Activated CD8-positive, alpha-beta memory T cell treated with anti-CD3 and anti-CD28 coated beads for 48 hours (primary cell): Measurements from ENCODE around the gene FGF11.

Experiments used
- DNase-seq, 3 experiments: peaks; one replicate each; pipeline ENCODE4 v3.0.0-alpha.2; 2020; ENCODE audit warnings: low read depth in 2 of 3, low spot score in 2 of 3

The FGF11 gene

DNA sequence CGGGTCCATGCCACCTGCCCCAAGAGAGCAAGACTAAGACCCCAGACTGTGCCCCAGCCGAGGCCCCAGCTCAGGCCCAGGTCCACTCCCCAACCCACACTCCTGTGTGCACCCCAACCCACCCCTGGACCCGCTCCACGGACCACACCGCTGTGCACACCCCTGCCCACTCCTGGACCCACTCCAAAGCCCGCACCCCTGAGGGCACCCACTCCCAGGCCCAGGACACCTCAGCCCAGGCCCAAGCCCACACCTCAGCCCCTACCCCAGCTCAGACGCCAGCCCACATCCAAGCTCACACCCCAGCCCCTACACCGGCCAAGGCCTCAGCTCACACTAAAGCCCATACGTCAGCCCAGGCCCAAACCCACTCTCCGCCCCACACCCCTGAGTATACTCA lies 9.6 kb upstream of the FGF11 start:
- DNase-seq: no peak

DNA sequence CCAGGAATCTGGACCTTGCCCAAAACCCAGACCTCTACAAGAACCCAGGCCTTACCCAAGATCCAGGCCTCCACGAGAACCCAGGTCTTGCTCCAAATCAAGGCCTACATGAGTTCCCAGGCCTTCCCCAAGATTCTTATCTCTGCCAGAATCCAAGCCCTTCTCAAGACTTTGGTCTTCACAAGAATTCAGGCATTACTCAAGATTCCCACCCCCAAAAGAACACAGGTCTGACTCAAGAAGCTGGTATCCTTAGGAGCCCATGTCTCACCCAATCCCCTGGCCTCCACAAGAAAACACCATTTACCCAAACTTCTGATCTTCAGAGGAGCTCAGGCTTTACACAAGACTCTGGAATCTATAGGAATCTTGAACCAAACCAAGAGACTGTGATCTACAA lies 8.1 kb upstream of the FGF11 start:
- no peak for DNase-seq

DNA sequence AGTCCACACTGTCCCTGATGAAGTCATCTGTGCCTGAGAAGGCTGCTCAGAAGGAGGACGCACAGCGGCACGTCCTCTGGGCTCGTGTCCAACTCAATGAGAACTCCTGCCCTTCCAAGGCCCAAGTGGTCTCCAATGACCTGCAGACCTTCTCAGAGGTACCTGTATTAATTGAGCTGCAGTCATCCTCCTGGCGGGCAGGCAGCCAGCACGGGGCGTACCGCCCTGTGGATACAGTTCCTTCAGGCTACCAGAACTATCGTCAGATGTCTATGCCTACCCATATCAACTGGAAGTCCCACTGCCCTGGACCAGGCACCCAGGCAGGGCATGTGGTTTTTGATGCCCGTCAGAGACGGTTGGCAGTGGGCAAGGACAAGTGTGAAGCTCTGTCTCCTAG lies 7.0 kb upstream of the FGF11 start:
- no peak for DNase-seq

DNA sequence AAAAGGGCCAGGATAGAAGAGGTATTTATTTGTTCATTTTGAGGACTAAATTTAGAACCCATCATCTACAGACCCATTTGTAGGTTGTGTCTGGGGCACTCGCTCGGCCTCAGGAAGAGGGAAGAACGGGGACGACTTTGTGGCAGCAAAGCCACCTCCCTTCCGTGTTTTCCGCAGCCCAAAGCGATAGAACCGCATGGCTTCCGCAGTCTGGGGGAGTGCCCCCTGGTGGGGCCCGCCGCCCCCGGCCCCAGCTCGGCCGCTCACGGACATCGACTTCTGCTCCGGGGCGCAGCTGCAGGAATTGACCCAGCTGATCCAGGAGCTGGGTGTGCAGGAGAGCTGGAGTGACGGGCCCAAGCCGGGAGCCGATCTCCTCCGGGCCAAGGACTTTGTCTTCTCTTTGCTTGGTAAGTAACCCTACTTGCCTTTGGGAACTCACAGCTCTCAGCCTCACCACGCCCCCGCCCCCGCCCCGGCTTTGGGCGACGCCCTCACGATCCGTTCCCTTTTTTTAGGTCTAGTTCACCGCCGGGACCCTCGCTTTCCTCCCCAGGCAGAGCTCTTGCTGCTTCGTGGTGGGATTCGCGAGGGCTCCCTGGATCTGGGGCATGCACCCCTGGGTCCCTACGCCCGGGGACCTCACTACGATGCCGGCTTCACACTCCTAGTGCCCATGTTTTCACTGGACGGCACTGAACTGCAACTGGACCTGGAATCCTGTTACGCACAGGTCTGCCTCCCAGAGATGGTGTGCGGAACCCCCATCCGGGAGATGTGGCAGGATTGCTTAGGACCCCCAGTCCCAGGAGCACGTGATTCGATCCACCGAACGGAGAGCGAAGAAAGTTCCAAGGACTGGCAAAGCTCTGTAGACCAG lies 3.4 kb upstream of the FGF11 start:
- peak in 1 of 3 experiments; percentile 39 for DNase-seq

DNA sequence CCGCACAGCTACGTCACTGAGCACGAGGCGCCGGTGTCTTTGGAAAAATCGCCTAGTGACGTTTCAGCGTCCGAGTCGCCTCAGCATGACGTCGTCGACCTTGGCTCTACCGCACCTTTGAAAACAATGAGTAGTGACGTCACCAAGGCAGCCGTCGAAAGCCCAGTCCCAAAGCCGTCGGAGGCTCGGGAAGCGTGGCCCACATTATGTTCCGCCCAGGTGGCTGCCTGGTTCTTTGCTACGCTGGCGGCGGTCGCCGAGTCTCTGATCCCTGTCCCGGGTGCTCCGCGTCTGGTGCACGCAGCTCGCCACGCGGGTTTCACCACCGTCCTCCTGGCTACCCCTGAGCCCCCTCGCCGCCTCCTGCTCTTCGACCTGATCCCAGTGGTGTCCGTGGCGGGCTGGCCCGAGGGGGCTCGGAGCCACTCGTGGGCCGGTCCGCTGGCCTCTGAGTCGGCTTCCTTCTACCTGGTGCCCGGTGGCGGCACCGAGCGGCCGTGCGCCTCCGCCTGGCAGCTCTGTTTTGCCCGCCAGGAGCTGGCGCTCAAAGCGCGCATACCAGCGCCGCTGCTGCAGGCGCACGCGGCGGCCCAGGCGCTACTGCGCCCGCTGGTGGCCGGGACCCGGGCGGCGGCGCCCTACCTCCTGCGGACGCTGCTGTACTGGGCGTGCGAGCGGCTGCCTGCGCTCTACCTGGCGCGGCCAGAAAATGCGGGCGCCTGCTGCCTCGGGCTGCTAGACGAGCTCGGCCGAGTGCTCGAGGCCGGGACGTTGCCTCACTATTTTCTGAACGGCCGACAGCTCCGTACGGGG lies 2.5 kb upstream of the FGF11 start:
- DNase-seq: peak in 2 of 3 experiments; percentile 47 to 70

DNA sequence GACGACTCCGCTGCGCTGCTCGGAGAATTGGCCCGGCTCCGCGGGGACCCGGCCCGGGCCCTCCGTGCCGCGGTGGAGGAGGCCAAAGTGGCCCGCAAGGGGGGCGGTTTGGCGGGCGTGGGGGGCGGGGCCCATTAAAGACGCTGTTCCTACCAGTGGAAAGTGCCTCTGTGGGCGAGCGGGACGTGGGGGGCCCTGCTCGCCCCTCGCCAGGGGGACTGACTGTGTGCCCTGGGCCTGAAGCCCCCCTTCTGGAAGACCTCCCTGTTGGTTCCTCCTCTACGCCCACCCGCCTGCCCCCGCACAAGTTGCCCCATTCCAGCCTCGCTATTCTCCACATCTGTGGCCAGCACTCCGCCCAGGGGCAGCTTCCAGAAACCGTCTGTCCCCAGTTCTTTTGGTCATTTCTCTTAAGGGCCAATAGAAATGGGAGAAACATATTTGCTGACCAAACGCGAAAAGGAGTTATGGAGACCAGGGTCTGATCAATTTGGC lies 1.9 kb upstream of the FGF11 start:
- DNase-seq: no peak

DNA sequence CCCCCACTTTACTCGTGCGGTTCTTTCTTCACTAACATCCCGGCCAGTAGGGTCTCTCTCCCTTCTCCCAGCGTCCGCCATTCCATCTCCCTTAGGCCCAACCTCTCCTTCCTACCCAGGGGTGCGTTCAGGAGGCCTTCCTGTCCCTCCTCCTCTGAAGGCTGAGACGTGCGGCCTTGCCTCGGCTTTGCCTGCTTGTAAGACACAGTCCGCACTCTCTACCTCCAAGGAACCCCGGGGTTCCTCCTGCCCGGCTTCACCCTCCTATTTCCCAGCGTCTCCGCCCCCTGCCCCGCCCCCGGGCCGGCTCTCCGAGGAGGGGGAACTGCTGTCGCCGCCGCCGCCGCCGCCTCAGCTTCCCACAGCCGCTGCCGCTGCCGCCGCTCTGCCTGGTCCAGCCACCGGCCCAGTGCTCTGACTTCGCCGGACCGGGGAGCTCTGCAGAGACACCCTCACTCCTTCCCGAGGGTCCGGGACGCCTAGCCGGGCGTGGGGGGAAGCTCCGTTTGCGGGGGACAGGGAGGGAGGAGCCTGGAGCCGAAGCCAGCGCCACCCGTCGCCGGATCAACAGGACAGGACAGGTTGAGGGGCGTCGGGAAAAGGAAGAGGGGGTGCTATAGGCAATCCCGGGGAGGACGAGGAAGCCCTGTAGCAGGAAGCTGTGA lies 1.2 kb upstream of the FGF11 start:
- DNase-seq: no peak

DNA sequence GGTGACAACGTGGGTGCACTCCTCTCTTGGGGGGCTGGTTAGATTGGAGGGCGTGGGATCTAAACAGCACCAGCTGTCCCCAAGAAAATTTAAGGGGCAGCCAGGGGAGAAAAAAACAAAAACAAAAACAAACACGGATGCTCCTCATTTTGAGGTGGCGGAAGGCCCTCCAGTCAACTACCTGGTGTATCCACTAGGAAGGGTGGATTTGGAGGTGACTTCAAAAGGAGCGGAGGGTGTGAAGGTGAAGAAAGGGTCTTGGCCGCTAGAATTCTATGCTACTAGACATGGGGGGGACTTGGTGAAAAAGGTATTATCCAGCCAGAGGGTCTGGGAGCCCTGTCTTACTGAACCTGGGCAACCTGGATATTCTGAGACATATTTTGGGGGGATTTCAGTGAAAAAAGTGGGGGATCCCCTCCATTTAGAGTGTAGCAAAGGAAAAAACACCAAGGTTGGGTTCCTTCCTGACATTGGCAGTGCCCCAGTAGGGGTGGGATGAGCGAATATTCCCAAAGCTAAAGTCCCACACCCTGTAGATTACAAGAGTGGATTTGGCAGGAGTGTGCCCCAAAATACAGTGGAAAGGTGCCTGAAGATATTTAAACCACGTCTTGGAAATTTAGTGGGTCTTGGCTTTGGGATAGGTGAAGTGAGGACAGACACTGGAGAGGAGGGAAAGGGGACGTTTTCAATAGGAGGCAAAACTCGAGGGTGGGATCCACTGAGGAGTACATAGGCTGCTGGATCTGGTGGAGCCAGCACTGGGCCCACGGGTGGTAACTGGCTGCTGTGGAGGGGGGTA lies 454 bp upstream of the FGF11 start:
- no peak for DNase-seq

DNA sequence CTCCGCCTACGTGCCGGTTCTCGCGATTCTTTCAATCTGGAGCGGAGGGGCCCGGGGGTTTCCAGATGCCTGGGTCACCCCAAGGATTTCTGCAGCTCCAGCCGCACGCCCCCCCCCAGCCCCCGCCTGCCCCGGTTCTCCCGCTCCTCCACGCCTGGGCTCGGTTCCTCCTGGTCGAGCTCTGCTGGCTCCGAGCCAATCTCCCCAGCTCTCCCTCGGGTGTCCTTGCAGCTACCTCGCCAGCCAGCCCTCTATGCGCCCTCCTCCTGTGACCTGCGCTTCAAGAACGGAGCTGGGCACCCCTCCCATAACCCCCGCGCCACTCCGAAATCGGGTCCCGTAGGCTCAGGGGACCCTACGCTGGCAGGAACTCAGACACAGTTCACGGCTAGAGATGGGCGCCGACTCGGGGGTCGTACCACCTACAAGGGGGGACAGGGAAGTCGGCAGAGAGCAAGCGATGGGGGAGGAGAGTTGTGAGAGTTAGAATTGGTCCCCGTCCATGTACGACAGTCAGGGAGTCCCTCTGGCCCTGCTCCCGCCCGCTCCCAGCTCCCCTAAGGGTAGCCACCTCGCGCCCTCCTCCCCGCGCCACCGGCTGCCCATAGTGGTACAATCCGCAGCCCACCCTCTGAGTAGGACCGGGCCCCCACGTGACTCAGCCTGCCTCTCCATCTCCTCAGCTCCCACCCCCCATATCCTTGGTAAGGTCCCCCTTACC lies 961 bp downstream of the FGF11 start:
- no peak for DNase-seq

DNA sequence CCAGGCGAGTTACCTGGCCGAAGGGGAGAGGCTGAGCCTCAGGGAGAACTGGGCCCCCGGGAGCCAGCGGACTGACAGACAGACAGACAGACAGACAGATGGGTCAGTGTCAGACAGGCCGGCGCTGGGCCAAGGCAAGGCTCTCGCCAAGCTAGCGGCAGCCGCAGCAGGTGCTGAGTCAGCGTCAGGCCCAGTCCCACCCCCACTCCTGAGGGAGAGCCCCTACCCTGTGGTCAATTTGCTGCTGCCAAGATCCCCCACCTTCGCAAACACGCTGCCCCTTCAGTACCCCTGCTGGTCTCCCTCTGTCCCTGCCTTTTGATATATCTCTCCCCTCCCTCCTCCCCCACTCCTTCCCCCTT lies 1.5 kb downstream of the FGF11 start:
- no peak for DNase-seq

DNA sequence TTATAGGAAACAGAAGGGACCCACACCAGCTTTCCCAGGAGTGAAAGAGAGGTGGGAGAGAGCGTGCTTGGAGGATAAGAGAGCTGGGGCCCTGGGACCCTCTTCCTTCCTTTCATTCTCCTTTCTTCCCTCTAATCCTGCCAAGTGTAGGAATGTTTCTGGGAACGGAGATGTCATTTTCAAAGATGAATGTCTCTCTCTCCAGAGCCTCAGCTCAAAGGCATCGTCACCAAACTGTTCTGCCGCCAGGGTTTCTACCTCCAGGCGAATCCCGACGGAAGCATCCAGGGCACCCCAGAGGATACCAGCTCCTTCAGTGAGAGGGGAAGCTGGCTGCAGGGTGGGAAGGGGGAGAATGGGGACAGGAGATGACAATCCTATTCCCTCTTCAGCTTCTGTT lies 2.0 kb downstream of the FGF11 start:
- no peak for DNase-seq

DNA sequence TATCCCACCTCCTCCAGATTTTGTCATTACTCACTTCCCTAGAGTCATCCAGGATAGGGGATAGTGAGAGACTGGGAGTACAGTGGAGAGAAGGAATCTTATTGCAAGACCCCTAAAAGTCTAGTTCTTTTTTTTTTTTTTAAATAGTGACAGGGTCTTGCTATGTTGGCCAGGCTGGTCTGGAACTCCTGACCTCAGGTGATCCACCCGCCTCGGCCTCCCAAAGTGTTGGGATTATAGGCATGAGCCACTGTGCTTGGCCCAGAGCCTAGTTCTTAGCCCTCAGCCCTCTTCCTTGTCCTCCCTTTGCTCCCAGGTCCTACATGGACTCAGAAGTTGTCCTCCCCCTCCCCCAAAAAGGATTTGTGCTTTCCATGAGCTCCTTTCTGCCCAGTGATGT lies 2.8 kb downstream of the FGF11 start:
- no peak for DNase-seq

DNA sequence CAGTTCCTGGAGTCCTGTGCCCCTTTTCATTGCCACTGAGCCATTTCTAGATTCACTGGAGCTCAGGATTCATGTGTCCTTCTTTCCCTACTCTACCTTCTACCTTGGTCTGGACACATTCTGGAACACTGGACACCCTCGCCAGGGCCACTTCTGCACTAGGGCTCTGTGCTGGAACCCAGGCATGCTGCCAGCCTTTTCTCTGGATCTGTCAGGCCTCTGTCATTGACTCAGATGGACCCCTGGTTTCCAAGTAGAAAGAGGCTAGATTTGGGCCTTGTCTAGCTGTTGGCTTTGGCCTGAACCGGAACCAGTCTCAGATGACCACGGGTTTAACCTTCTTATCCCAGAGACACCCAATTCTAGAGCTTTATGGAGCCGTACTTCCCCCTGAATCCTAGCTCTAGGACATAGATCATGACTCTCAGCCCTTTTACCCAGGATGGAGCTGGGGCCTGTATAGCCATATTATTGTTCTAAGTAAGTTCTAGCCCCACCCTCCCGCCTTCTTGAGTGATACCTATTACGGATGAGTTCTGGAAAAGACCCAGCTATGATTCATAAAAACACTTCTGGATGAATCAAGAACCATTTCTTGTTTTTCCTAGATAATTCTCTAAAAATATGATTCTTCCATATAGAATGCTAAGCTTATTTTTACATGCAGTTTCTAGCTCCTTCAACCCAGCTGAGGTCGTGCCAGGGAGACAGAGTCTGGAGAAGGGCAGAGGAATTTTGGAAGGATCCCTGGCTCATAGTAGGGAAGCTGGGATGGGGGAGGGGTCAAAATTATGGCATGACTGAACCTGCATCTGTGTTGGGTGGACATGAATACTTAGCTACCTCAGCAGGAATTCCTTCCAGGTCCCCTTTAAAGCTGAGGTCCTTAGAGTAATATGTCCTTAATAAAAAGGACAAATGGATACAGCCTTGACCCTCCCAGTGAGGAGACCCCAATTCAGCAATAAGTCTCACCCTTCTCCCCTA lies 4.5 kb downstream of the FGF11 start:
- DNase-seq: no peak

DNA sequence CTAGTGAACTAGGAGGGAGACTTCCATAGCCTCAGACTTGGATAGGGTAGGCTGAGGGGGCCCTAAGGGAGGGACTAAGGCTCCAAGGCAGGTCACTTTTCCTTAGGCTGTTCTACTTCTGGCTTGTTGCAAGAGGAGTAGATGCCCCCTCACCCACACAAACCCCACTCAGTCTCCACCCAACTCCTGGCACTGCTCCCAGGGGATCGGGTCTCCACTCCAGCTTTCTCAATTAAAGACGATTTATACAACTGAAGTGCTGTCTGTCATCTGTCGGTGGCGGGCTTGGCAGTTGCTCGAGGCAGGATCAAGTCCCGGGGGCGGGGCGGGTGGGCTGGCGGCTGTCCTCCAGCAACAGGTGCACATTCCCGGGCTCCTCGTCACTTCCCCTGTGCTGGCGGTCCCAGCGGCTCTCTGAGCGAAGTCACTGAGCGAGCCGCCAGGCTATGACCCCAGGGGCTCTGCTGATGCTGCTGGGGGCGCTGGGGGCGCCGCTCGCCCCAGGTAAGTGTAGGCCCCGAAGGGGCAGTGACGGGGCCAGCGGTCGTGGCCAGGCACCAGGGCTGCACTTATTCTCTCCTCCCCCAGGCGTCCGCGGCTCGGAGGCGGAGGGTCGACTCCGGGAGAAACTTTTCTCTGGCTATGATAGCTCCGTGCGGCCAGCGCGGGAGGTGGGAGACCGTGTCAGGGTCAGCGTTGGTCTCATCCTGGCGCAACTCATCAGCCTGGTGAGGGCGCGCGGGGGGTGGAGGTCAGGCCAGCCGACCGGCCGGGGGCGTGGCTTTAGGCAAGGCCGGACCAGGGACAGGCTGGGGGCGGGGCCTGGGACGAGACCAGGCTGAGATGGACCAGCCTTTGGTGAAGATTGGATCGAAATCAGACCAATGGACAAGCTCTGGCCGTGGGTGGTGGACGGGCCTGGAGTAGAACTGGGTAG lies 5.6 kb downstream of the FGF11 start, which contains the start of gene CHRNB1:
TSS of gene CHRNB1 (plus strand) at position 380 of the 937 bp plus-strand sequence. CDS start at position 447, 67 bp downstream.
- no peak for DNase-seq

DNA sequence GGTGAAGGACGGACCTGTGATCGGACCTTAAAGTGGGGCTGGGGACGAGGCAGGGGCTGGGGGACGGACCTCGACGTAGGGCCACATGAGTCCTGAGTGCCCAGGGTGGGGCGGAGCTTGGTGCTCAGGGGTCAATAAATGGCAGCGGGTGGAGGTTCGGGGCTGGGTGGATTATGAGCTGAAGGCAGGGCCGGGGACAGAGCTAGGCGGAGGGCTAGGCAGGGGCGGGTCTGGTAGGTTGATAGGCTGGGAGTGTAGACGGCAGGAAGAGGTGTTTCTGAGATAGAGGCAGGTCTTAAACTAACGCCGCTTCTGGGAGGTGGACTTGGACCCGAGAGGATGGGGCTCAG lies 6.3 kb downstream of the FGF11 start:
- no peak for DNase-seq

DNA sequence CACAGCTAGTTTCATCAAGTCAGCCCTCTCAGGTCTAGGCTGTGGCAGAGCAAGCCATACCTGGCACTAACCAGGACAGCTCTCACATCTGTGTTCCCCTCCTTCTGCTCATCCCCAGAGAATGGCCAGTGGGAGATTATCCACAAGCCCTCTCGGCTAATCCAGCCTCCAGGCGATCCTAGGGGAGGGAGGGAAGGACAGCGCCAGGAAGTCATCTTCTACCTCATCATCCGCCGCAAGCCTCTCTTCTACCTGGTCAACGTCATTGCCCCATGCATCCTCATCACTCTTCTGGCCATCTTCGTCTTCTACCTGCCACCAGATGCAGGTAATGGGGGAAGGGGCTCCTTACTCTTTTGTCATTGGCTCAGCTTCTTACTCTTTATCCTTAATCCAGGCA lies 9.1 kb downstream of the FGF11 start:
- no peak for DNase-seq

DNA sequence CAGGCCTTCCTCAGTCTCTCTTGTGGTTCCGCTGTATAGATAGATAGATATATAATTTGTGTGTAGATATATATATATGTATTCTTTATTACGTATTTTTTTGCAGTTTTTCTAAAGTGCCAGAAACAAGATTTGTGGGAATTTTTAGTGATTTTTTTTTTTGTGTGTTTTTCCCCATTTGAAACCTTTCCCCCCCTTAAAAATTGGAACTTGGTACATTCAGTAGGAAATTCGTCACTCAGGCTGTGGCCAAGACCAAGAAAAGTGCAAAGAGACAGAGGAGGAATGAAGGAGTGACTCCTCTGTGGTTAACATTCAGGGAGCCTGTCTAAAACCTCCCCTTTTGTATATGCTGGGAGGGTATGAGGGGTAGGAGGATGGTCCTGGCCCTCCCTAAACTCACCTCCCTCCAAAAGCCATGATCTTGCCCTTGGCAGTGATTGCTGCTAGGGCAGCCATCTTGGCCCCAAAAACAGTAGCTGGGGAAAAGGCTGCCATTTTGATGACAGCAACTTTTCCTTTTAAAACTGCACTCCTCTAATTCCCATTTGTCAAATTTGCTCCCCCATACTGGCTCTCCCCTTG lies 20.7 kb downstream of the FGF11 start:
- no peak for DNase-seq
